Measurements from ENCODE around the gene ZNF268.
"Not testable (repeated sequence)": the region's sequence is repeated elsewhere in the genome, so short reads cannot be mapped to it uniquely, and the experiment has no call there.

The ZNF268 gene

GRCh38 chr12:133234971-133235370, 53.7 kb downstream of the ZNF268 start:
- H3K4me3 ChIP-seq (ENCODE audit: low read depth, low read length): no peak overlapping the region
- DNase-seq (ENCODE audit: low read depth): no peak
- no peak for TF ChIP-seq CTCF (IDR thresholded peaks at IDR 0.05; ENCODE audit: insufficient read depth, low read depth, low read length, missing control alignments)

GRCh38 chr12:133235401-133236112, 54.3 kb downstream of the ZNF268 start, which contains the start of gene ANHX:
ANHX (minus strand) TSS chr12:133235877; CDS start chr12:133234356, 1,521 bp downstream.
- TF ChIP-seq CTCF (IDR thresholded peaks at IDR 0.05; ENCODE audit: insufficient read depth, low read depth, low read length, missing control alignments): no peak
- H3K4me3 ChIP-seq (ENCODE audit: low read depth, low read length): no peak within 1 kb of the TSS
- no peak for DNase-seq (ENCODE audit: low read depth)

GRCh38 chr12:133236144-133236543, 54.8 kb downstream of the ZNF268 start:
- DNase-seq (ENCODE audit: low read depth): no peak
- TF ChIP-seq CTCF (IDR thresholded peaks at IDR 0.05; ENCODE audit: insufficient read depth, low read depth, low read length, missing control alignments): no peak
- no peak overlapping the region for H3K4me3 ChIP-seq (ENCODE audit: low read depth, low read length)

- TF ChIP-seq CTCF (IDR thresholded peaks at IDR 0.05; ENCODE audit: insufficient read depth, low read depth, low read length, missing control alignments): no peak
- no peak overlapping the region for H3K4me3 ChIP-seq (ENCODE audit: low read depth, low read length)
- DNase-seq (ENCODE audit: low read depth): no peak
Measured at GRCh38 chr12:133236556-133236955, 55.3 kb downstream of the ZNF268 start.

GRCh38 chr12:133251732-133252131, 70.4 kb downstream of the ZNF268 start:
- no peak for DNase-seq (ENCODE audit: low read depth)
- TF ChIP-seq CTCF (IDR thresholded peaks at IDR 0.05; ENCODE audit: insufficient read depth, low read depth, low read length, missing control alignments): no peak
- no peak overlapping the region for H3K4me3 ChIP-seq (ENCODE audit: low read depth, low read length)

- not testable (repeated sequence) for H3K4me3 ChIP-seq (ENCODE audit: low read depth, low read length); DNase-seq (ENCODE audit: low read depth)
Measured at GRCh38 chr12:133255833-133256232, 74.5 kb downstream of the ZNF268 start.

GRCh38 chr12:133256321-133256720, 75.0 kb downstream of the ZNF268 start:
- TF ChIP-seq CTCF (IDR thresholded peaks at IDR 0.05; ENCODE audit: insufficient read depth, low read depth, low read length, missing control alignments): no peak
- no peak for DNase-seq (ENCODE audit: low read depth)
- H3K4me3 ChIP-seq (ENCODE audit: low read depth, low read length): no peak overlapping the region
